Raji (cell line): ENCODE measurements around the gene XNDC1N.

Experiments used
- POLR2A ChIP-seq: IDR thresholded peaks from 2 replicates; pipeline ENCODE4 v1.6.1; 2011; ENCODE audit warnings: low read depth, low read length, control low read depth; ENCODE audit not compliant: insufficient read depth

The XNDC1N gene

GRCh38 chr11:71927820-71928736 is at the start of gene XNDC1N:
XNDC1N (minus strand) TSS chr11:71928594; CDS start chr11:71923353, 5,241 bp downstream.
- TF ChIP-seq POLR2A: peak; percentile 72

GRCh38 chr11:71977743-71978418 is 49.5 kb upstream of the XNDC1N start:
- TF ChIP-seq POLR2A: no peak

GRCh38 chr11:71977090-71977489 is 48.7 kb upstream of the XNDC1N start:
- TF ChIP-seq POLR2A: no peak

GRCh38 chr11:71976551-71976950 is 48.2 kb upstream of the XNDC1N start:
- no peak for TF ChIP-seq POLR2A

GRCh38 chr11:71971680-71972079 is 43.3 kb upstream of the XNDC1N start:
- TF ChIP-seq POLR2A: no peak

GRCh38 chr11:71964641-71965040 is 36.2 kb upstream of the XNDC1N start:
- TF ChIP-seq POLR2A: no peak

GRCh38 chr11:71963468-71963867 is 35.1 kb upstream of the XNDC1N start:
- no peak for TF ChIP-seq POLR2A

- no peak for TF ChIP-seq POLR2A
These were observed 34.1 kb upstream of the XNDC1N start for GRCh38 chr11:71962428-71963038.

- TF ChIP-seq POLR2A: no peak
These were observed 27.6 kb upstream of the XNDC1N start for GRCh38 chr11:71955898-71956456.

- TF ChIP-seq POLR2A: no peak
These were observed 23.4 kb upstream of the XNDC1N start for GRCh38 chr11:71951741-71952310.

- TF ChIP-seq POLR2A: no peak
These were observed 20.6 kb upstream of the XNDC1N start for GRCh38 chr11:71949034-71949433.

GRCh38 chr11:71948314-71949027 is 20.1 kb upstream of the XNDC1N start:
- TF ChIP-seq POLR2A: no peak

- no peak for TF ChIP-seq POLR2A
These were observed 19.1 kb upstream of the XNDC1N start for GRCh38 chr11:71947498-71947897.

GRCh38 chr11:71946144-71946571 is 17.8 kb upstream of the XNDC1N start:
- no peak for TF ChIP-seq POLR2A

- no peak for TF ChIP-seq POLR2A
These were observed 12.3 kb upstream of the XNDC1N start for GRCh38 chr11:71940561-71941219.
